K562 (cell line): ENCODE data around the gene FAM167B. TPM values are rescaled to one million over a fixed set of nuclear protein-coding genes. Genes with fewer than 3 reads are reported as not detected.

ENCODE experiments used
- ATAC-seq: fragments of 200-7000 bp; cut with Tn5 transposase; 3 replicates; pipeline ENCODE4 v1.9.1; 2020; ENCODE audit warnings: moderate library complexity
- BruUV-seq: library from RNA; stranded (reverse); fragments of 400-500 nt; replicated peaks from 2 replicates; lab custom pipeline; 2021; lab: Mats Ljungman, UMichigan
- CTCF ChIA-PET: fragments of 300-600 bp; formaldehyde crosslinking; extraction: SDS; loops from one replicate; lab custom pipeline; 2021; ENCODE audit warnings: low intra/inter-chr PET ratio; lab: Yijun Ruan, JAX
- POLR2A ChIA-PET: fragments of 300-600, 350-650 bp; sonication (Branson Sonifier 250); formaldehyde crosslinking; extraction: SDS; loops from one replicate; lab custom pipeline; 2021; ENCODE audit warnings: antibody characterized with exemption, inconsistent platforms; lab: Yijun Ruan, JAX
- DNase-seq, 4 experiments: peaks; one replicate each; pipeline versions ENCODE4 v3.0.0 to v3.0.0-alpha.2; 2011 to 2018; ENCODE audit warnings: low spot score in 3 of 4, mixed read lengths in 3 of 4; ENCODE audit errors: extremely low read depth in 1 of 4
- FAIRE-seq: peaks from 2 replicates; lab custom pipeline; 2011; peaks lifted over from hg19 to GRCh38; lab: Jason Lieb, UNC
- H2AFZ ChIP-seq: 2 replicates; pipeline ENCODE4 v1.6.0; 2011; ENCODE audit warnings: low read depth, low read length, control low read depth, inconsistent platforms
- H3K27ac ChIP-seq: fragments of 200-600 bp; 3 replicates; pipeline ENCODE4 v1.8.0; 2011; ENCODE audit warnings: low read depth, mild to moderate bottlenecking, control low read depth, inconsistent platforms, low read length, moderate library complexity, mixed read lengths; ENCODE audit errors: extremely low read depth
- H3K27me3 ChIP-seq, 2 experiments: fragments of 300-600 bp in 1 of 2; 2 replicates in 1 of 2; 3 replicates in 1 of 2; pipeline versions ENCODE4 v1.6.0 to v1.8.0; 2011; ENCODE audit warnings: inconsistent platforms in 2 of 2, low read length in 2 of 2, mild to moderate bottlenecking in 1 of 2, mixed read lengths in 1 of 2, moderate library complexity in 1 of 2; ENCODE audit not compliant: control insufficient read depth in 2 of 2, insufficient read depth in 2 of 2
- H3K36me3 ChIP-seq: fragments of 300-600 bp; 3 replicates; pipeline ENCODE4 v1.8.0; 2011; ENCODE audit warnings: mild to moderate bottlenecking, low read length, inconsistent platforms; ENCODE audit not compliant: control insufficient read depth, insufficient read depth
- H3K4me1 ChIP-seq, 2 experiments: fragments of 200-600 bp in 1 of 2; replicated peaks in 1 of 2; 2 replicates in 1 of 2; 3 replicates in 1 of 2; pipeline versions ENCODE4 v1.5.1 to v1.8.0; 2011; ENCODE audit warnings: inconsistent platforms in 2 of 2, low read length in 2 of 2, mild to moderate bottlenecking in 1 of 2, mixed read lengths in 1 of 2, moderate library complexity in 1 of 2; ENCODE audit not compliant: control insufficient read depth in 2 of 2, insufficient read depth in 2 of 2
- H3K4me2 ChIP-seq: 2 replicates; pipeline ENCODE4 v1.6.1; 2011; ENCODE audit warnings: low read length, control low read depth, inconsistent platforms, mixed read lengths; ENCODE audit not compliant: insufficient read depth
- H3K4me3 ChIP-seq: fragments of 200-600 bp; sonication (generic), shearing (Covaris generic); 2 replicates; pipeline ENCODE4 v1.5.1; 2016; ENCODE audit warnings: control low read depth, inconsistent platforms
- H3K79me2 ChIP-seq: fragments of 200-600 bp; 3 replicates; pipeline ENCODE4 v1.8.0; 2011; ENCODE audit warnings: low read length, inconsistent platforms; ENCODE audit not compliant: control insufficient read depth, insufficient read depth
- H3K9ac ChIP-seq, 2 experiments: 2 replicates each; pipeline versions ENCODE4 v1.6.0 to v1.6.1; 2011; ENCODE audit warnings: low read depth in 2 of 2, low read length in 2 of 2, control low read depth in 1 of 2, inconsistent platforms in 1 of 2, mild to moderate bottlenecking in 1 of 2, mixed read lengths in 1 of 2; ENCODE audit not compliant: insufficient read depth in 1 of 2
- H3K9me1 ChIP-seq: one replicate; pipeline ENCODE4 v1.6.0; 2011; ENCODE audit warnings: inconsistent platforms, mild to moderate bottlenecking, low read length, moderate library complexity; ENCODE audit not compliant: control insufficient read depth, insufficient read depth
- H3K9me3 ChIP-seq: replicated peaks from 2 replicates; pipeline ENCODE4 v1.5.1; 2011; ENCODE audit warnings: low read depth, low read length, inconsistent platforms; ENCODE audit not compliant: control insufficient read depth, insufficient read depth
- H4K20me1 ChIP-seq: replicated peaks from 2 replicates; pipeline ENCODE4 v1.6.1; 2011; ENCODE audit warnings: low read length, inconsistent platforms, mixed read lengths; ENCODE audit not compliant: control insufficient read depth, insufficient read depth
- ASH1L ChIP-seq: fragments of 450-650 bp; IDR thresholded peaks from 2 replicates; pipeline ENCODE4 v1.6.1; 2018; ENCODE audit warnings: borderline replicate concordance, mild to moderate bottlenecking, low read depth; ENCODE audit not compliant: partially characterized antibody
- HNRNPK ChIP-seq: fragments of 200-400 bp; formaldehyde crosslinking; IDR thresholded peaks from one replicate; pipeline ENCODE4 v1.6.1; 2018; ENCODE audit warnings: mild to moderate bottlenecking, low read depth, low read length; ENCODE audit not compliant: poor library complexity, severe bottlenecking
- RCOR1 ChIP-seq, 2 experiments: IDR thresholded peaks; 2 replicates each; pipeline ENCODE4 v1.6.1; 2012; ENCODE audit warnings: low read depth in 2 of 2, low read length in 2 of 2, borderline replicate concordance in 1 of 2, improper control_type of control experiment in 1 of 2
- ZNF696 ChIP-seq: fragments of 250-450 bp; sonication (Bioruptor Pico); conservative IDR thresholded peaks from 2 replicates; pipeline ENCODE4 v1.4.0; 2020; ENCODE audit warnings: mild to moderate bottlenecking, moderate library complexity
- ZNF75A ChIP-seq: fragments of 450-650 bp; formaldehyde crosslinking; IDR thresholded peaks from 2 replicates; pipeline ENCODE4 v1.4.0; 2020; ENCODE audit warnings: mild to moderate bottlenecking
- ZNF766 ChIP-seq: fragments of 200-800 bp; sonication (Bioruptor generic); conservative IDR thresholded peaks from 2 replicates; pipeline ENCODE4 v1.6.1; 2016; ENCODE audit warnings: missing genetic modification characterization, missing compliant biosample characterization
- WGBS: fragments of 100-300 bp; shearing (Covaris generic); methylation state at CpG from one replicate; pipeline ENCODE4 v1.1.6; 2016; ENCODE audit warnings: low coverage, mixed read lengths; ENCODE audit not compliant: insufficient coverage; ENCODE audit errors: missing lambda C conversion rate; 5-methylcytosine and 5-hydroxymethylcytosine counted together
- in situ Hi-C: fragments of 300-500 bp; cut with MboI; formaldehyde crosslinking; loops from 4 replicates; pipeline ENCODE4 v1.15.0; 2018; ENCODE audit warnings: inconsistent platforms, mixed read lengths
- intact Hi-C: fragments of 100-400 bp; cut with micrococcal nuclease; formaldehyde crosslinking; loops from 2 replicates; pipeline ENCODE4 v1.14.2; 2022
- polyA plus RNA-seq, 8 experiments: library from polyadenylated mRNA; depleted of rRNA in 4 of 8; stranded (reverse) in 5 of 8; unstranded in 3 of 8; fragments of >200 nt; fragmentation: Nextera tagmentation in 2 of 8; fragmentation: Illumina TruSeq in 1 of 8; extraction: Ambion mirVana in 2 of 8; extraction: Trizol in 1 of 8; gene quantifications; 2 replicates each; pipeline versions ENCODE4 v1.2.1 to v1.2.3, GENCODE V29; 2011 to 2014; ENCODE audit warnings: inconsistent platforms in 1 of 8, missing spikeins in 1 of 8
- total RNA-seq, 7 experiments: library from RNA; depleted of rRNA in 6 of 7; stranded (reverse); fragments of >200 nt in 6 of 7; fragmentation: Illumina TruSeq in 2 of 7; extraction: Trizol in 2 of 7; gene quantifications; 2 replicates each; pipeline versions ENCODE4 v1.2.1 to v1.2.3, GENCODE V29; 2011 to 2021; ENCODE audit warnings: low replicate concordance in 1 of 7
- TF ChIP-seq, protein P1 (sequence below): fragments of 250-450 bp; sonication (Bioruptor Pico); IDR thresholded peaks from 2 replicates; pipeline ENCODE4 v1.5.0; 2020; ENCODE audit warnings: mild to moderate bottlenecking, borderline replicate concordance

Gene FAM167B
- total and polyA plus RNA-seq, 9 of the 15 experiments (the other 6 are each of a cell fraction or from before 2014, with no cell fraction given) = not detected

GRCh38 chr1:32289256-32289655 lies 42.2 kb downstream of the FAM167B start (continued):
- no peak for TF ChIP-seq HNRNPK

DNA sequence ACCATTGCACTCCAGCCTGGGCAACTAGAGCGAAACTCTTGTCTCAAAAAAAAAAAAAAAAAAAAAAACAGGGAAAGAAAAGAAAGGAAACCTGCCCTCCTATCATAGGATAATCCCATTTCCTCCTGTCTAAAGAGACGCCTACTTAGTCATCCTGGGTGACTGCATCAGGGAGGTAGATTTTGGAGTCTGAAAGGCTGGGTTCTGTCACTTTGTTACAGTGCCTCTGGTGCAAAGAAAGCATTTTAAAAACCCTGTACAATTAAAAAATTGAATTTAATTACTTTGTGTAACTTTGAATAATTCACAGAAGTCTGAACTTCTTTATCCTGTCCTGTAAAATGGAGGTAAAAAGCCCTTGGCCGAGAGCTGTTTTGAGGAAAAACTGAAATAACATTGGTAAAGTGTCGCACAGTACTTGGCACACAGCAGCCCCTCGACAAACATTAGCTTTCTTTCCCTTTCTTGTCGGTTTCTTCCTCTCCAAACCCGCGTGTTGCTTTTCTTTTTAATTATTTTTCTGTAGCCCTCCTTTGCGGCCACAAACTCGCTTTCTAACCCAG lies 44.2 kb downstream of the FAM167B start:
- Histone ChIP-seq H3K4me3 (peak overlapping the region; percentile 96), H3K4me2 (peak overlapping the region; percentile 97), H2AFZ (peak overlapping the region; percentile 98), H3K27me3 (no peaks in the 10 kb centered on the region), H3K9ac (peak overlapping the region; percentile 81 to 92), H3K4me1 (peaks cover 14 to 21% of the 10 kb centered on the region in 2 experiments; a peak in 4 of 5 replicates), H3K27ac (peak overlapping the region; percentile 96), H3K36me3 (peaks cover 17% of the 10 kb centered on the region; the same call in 2 of the 3 replicates), H3K79me2 (peaks cover 49% of the 10 kb centered on the region), H3K9me3 (no peaks in the 10 kb centered on the region), H3K9me1 (peaks cover under 1% of the 10 kb centered on the region), H4K20me1 (peaks cover 2% of the 10 kb centered on the region; the same call in 1 of the 2 replicates)
- in situ Hi-C loops (no loop called here), intact Hi-C loops (no loop called here)
- ChIA-PET POLR2A (interaction anchor here (0.7 to 4.7 kb wide), 16 partner anchors 7 to 244 kb away, joined by 3 to 50 read pairs (median 4); partner anchors contain the start of genes IQCC and MARCKSL1), CTCF (no interaction called here)
- FAIRE-seq (peak; percentile 59), ATAC-seq (peak; percentile 34), DNase-seq (peak in 2 of 4 experiments; percentile 60 to 73)
- TSS peak; percentile 99 for BruUV-seq
- WGBS = 10% methylated on average over 9 of the region's 10 CpGs
- TF ChIP-seq ASH1L (no peak), ZNF75A (CRISPR knock-in tag) (no peak), RCOR1 (IDR thresholded peaks at IDR 0.05; ENCODE audit: borderline replicate concordance in 1 of 2, low read depth in 2 of 2, low read length in 2 of 2) (0 out of 4 replicates have a peak, but pooled peaks of 1 of the 2 experiments have one; percentile 34), ZNF696 (CRISPR knock-in tag) (no peak), ZNF766 (CRISPR knock-in tag) (no peak)
- TF ChIP-seq, protein P1, sequence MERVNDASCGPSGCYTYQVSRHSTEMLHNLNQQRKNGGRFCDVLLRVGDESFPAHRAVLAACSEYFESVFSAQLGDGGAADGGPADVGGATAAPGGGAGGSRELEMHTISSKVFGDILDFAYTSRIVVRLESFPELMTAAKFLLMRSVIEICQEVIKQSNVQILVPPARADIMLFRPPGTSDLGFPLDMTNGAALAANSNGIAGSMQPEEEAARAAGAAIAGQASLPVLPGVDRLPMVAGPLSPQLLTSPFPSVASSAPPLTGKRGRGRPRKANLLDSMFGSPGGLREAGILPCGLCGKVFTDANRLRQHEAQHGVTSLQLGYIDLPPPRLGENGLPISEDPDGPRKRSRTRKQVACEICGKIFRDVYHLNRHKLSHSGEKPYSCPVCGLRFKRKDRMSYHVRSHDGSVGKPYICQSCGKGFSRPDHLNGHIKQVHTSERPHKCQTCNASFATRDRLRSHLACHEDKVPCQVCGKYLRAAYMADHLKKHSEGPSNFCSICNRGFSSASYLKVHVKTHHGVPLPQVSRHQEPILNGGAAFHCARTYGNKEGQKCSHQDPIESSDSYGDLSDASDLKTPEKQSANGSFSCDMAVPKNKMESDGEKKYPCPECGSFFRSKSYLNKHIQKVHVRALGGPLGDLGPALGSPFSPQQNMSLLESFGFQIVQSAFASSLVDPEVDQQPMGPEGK = no peak
